GM10266 (cell line): ENCODE results near the gene COG2.
A peak's percentile ranks its signal among the peaks of the same experiment; 100 is the strongest.

Experiments
- DNase-seq: peaks from one replicate; pipeline ENCODE4 v3.0.0; 2012; ENCODE audit errors: extremely low spot score
- TF ChIP-seq, protein P1 (sequence below): IDR thresholded peaks from 2 replicates; pipeline ENCODE4 v1.5.1; 2012; ENCODE audit warnings: mild to moderate bottlenecking, low read depth; ENCODE audit not compliant: control insufficient read depth, insufficient read depth; ENCODE audit errors: missing control alignments

The COG2 gene, protein sequence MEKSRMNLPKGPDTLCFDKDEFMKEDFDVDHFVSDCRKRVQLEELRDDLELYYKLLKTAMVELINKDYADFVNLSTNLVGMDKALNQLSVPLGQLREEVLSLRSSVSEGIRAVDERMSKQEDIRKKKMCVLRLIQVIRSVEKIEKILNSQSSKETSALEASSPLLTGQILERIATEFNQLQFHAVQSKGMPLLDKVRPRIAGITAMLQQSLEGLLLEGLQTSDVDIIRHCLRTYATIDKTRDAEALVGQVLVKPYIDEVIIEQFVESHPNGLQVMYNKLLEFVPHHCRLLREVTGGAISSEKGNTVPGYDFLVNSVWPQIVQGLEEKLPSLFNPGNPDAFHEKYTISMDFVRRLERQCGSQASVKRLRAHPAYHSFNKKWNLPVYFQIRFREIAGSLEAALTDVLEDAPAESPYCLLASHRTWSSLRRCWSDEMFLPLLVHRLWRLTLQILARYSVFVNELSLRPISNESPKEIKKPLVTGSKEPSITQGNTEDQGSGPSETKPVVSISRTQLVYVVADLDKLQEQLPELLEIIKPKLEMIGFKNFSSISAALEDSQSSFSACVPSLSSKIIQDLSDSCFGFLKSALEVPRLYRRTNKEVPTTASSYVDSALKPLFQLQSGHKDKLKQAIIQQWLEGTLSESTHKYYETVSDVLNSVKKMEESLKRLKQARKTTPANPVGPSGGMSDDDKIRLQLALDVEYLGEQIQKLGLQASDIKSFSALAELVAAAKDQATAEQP

DNA sequence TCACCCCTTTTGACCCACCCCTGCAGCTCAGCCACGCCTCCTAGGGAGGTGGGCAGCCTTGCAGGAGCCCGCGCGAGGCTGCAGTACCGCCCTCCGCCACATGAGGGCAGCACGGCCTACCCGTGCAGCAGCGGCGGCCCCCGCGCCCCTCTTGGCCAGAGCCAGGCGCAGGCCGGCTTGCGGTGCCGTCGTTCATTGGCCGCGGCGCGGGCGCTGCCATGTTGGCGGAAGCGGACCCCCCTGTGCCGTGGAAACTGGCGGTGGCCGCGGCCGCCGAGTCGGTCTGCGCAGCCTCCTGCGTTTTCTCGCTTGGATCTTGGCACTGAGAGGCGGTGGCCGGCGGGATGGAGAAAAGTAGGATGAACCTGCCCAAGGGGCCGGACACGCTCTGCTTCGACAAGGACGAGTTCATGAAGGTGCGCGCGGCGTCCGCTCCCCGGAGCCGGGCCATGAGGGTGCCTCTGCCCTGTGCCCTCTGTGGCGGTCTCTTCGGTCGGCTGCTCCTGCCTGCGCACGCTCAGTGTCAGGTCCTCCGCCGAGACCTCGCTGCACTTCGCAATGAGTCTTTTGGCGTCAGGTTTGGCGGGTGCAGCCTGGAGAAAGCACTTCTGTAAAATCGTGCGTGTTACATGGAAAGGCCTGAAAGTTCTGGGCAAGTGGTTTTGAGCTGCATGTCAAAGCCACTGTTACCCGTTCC, at the start of gene COG2:
Gene COG2 (plus strand): TSS at position 219 of the 697 bp plus-strand sequence. CDS start 126 bp downstream, at position 345.
- TF ChIP-seq, protein P1, sequence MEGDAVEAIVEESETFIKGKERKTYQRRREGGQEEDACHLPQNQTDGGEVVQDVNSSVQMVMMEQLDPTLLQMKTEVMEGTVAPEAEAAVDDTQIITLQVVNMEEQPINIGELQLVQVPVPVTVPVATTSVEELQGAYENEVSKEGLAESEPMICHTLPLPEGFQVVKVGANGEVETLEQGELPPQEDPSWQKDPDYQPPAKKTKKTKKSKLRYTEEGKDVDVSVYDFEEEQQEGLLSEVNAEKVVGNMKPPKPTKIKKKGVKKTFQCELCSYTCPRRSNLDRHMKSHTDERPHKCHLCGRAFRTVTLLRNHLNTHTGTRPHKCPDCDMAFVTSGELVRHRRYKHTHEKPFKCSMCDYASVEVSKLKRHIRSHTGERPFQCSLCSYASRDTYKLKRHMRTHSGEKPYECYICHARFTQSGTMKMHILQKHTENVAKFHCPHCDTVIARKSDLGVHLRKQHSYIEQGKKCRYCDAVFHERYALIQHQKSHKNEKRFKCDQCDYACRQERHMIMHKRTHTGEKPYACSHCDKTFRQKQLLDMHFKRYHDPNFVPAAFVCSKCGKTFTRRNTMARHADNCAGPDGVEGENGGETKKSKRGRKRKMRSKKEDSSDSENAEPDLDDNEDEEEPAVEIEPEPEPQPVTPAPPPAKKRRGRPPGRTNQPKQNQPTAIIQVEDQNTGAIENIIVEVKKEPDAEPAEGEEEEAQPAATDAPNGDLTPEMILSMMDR: peak; percentile 100
- DNase-seq: peak; percentile 92

DNA sequence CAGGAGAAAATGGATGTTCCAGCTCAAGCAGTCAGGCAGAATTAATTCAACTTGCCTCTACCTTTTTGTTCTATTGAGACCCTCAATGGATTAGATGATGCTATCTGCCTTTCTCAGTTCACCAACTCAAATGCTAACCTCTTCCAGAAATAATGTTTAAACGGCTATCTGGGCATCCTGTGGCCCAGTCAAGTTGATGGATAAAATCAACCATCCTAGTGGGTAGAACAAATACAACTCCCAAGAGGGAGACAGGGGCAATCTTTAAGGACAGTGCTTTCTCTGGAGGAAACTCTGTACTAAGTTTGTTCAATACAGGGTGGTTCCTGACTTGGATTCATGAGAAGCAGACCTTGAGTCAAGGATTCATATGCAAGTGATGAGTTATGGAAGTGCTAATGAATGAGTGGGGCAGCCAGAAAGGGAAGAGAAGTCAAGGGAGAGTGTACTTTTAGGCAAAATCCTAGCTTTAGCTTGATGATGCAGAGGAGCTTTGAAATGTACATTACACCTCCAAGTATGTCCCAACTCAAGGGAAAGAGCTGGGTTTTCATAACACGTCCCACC, 49.4 kb upstream of the COG2 start:
- TF ChIP-seq, protein P1: no peak
- no peak for DNase-seq

DNA sequence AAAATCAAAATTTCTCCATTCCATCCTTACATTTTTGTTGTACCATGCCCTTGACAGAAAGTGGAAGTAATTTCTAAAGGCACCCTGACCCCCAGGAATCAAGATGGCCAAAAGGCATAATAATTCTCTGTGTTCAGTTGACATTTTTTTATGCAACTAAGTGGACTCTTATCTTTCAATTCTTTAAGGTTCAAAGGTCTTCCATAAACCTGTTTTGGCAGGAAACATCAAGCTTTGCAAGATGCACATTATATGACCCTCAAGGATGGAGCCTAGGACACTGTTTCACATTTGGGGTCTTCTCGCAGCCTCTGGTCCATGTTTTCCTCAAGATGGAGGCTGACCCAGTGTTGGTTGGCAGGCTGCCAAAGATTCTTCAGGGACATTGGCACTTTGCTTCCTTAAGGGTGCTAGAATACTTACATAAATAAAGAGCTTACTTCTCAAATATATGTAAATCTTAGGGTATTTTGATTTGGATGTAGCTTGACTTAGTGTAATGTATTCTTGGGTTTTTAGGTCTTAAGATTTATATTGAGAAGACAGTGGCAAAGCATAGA, 48.0 kb upstream of the COG2 start:
- DNase-seq: no peak
- TF ChIP-seq, protein P1: no peak

DNA sequence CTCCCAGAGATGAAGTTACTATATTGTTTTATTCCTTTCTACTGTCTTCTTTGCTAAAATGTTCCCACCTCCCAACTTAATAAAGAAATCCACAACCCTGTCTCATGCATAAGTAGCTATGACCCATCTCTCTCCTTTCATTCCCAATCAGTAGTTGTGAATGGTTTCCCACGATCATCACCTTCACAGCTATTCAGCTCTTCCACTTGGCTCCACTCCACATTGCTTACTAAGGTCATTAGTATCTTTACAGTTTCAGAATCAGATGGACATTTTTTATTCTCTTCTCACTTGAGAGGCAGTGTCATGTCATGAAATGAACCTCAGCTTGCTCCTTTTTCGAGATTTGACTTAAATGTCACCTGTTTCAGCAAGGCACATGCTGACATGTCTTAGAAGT, 47.1 kb upstream of the COG2 start:
- no peak for DNase-seq
- TF ChIP-seq, protein P1: no peak

DNA sequence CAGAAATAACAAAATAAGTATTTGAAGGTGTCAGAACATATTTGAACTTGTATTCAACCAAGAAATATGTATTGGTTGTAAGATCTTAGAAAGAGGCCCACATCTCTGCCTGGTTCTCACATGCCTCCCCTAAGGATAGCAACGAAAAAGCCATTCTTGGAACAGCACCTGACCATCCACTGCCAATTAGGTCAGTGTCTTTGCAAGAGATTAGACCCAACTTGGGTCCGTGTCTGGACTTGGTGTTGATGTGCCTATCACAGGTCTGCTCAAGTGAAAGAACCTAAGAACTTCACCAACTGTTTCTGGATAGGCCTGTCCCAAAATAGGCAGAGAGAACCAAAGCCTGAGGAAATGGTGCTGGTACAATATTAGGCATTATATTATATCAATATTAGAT, 46.0 kb upstream of the COG2 start:
- DNase-seq: no peak
- TF ChIP-seq, protein P1: no peak

DNA sequence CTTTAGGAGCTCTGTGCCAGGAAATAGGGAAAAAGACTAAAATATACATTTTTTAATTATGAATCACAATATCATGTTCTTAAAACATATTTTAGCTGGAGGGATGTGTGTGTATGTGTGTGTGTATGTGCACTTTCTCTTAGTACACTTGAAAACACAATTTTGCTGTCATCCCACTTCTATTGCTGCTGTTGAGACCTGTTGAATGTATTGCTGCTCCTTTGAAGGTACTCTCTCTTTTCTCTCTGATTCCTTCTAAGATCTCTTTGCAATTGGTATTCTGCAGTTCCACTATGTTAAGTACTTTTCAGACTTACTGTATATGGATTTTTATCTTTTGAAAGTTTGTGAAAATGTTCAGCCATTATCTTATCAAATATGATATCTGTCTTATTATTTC, 43.5 kb upstream of the COG2 start:
- TF ChIP-seq, protein P1: no peak
- DNase-seq: no peak
